ENCODE data around the gene POLD3. TPM values are rescaled to one million over a fixed set of nuclear protein-coding genes. Genes with fewer than 3 reads are reported as not detected.

Gene POLD3
- total RNA-seq, 1 donor from 2014 or later, result 5.0 TPM

GRCh38 chr11:74593463-74593862 lies 1.1 kb downstream of the POLD3 start:
- FAIRE-seq (no peak), DNase-seq (ENCODE audit: low read depth) (no peak)
- H3K4me3 ChIP-seq (ENCODE audit: low read depth, low read length), result peak overlapping the region; percentile 85
- H3K27me3 ChIP-seq (ENCODE audit: control insufficient read depth, insufficient read depth, low read length), result no peaks in the 10 kb centered on the region
- peaks cover 2% of the 10 kb centered on the region for H3K36me3 ChIP-seq (ENCODE audit: control insufficient read depth, insufficient read depth, low read length)
- no peak for TF ChIP-seq CTCF (IDR thresholded peaks at IDR 0.05; ENCODE audit: insufficient read depth, low read length, severe bottlenecking)

- Histone ChIP-seq H3K27me3 (ENCODE audit: control insufficient read depth, insufficient read depth, low read length) (no peaks in the 10 kb centered on the region), H3K36me3 (ENCODE audit: control insufficient read depth, insufficient read depth, low read length) (no peaks in the 10 kb centered on the region), H3K4me3 (ENCODE audit: low read depth, low read length) (no peak overlapping the region)
- no peak for FAIRE-seq
- no peak for DNase-seq (ENCODE audit: low read depth)
- TF ChIP-seq CTCF (IDR thresholded peaks at IDR 0.05; ENCODE audit: insufficient read depth, low read length, severe bottlenecking), result no peak
Measured at GRCh38 chr11:74602637-74603556, 10.5 kb downstream of the POLD3 start.

- no peak for DNase-seq (ENCODE audit: low read depth)
- Histone ChIP-seq H3K36me3 (ENCODE audit: control insufficient read depth, insufficient read depth, low read length) (no peaks in the 10 kb centered on the region), H3K27me3 (ENCODE audit: control insufficient read depth, insufficient read depth, low read length) (no peaks in the 10 kb centered on the region), H3K4me3 (ENCODE audit: low read depth, low read length) (no peak overlapping the region)
- no peak for FAIRE-seq
- TF ChIP-seq CTCF (IDR thresholded peaks at IDR 0.05; ENCODE audit: insufficient read depth, low read length, severe bottlenecking), result no peak
Measured at GRCh38 chr11:74603845-74604244, 11.5 kb downstream of the POLD3 start.

GRCh38 chr11:74604311-74604710 lies 11.9 kb downstream of the POLD3 start:
- H3K4me3 ChIP-seq (ENCODE audit: low read depth, low read length), result no peak overlapping the region
- H3K36me3 ChIP-seq (ENCODE audit: control insufficient read depth, insufficient read depth, low read length), result no peaks in the 10 kb centered on the region
- DNase-seq (ENCODE audit: low read depth) (no peak), FAIRE-seq (no peak)
- no peak for TF ChIP-seq CTCF (IDR thresholded peaks at IDR 0.05; ENCODE audit: insufficient read depth, low read length, severe bottlenecking)
- no peaks in the 10 kb centered on the region for H3K27me3 ChIP-seq (ENCODE audit: control insufficient read depth, insufficient read depth, low read length)

GRCh38 chr11:74605403-74605802 lies 13.0 kb downstream of the POLD3 start:
- no peaks in the 10 kb centered on the region for H3K27me3 ChIP-seq (ENCODE audit: control insufficient read depth, insufficient read depth, low read length)
- no peak for DNase-seq (ENCODE audit: low read depth)
- H3K4me3 ChIP-seq (ENCODE audit: low read depth, low read length), result no peak overlapping the region
- TF ChIP-seq CTCF (IDR thresholded peaks at IDR 0.05; ENCODE audit: insufficient read depth, low read length, severe bottlenecking), result no peak
- H3K36me3 ChIP-seq (ENCODE audit: control insufficient read depth, insufficient read depth, low read length), result no peaks in the 10 kb centered on the region
- no peak for FAIRE-seq

Data from bronchial epithelial cell (primary cell).